Skin epidermis (tissue), 12 donors: Measurements from ENCODE around the gene PYCR2.

ENCODE experiments used
- H3K27ac ChIP-seq, 21 experiments: fragments of 200-600 bp; sonication (generic) in 11 of 21; one replicate each; pipeline ENCODE4 v1.5.0; 2020; ENCODE audit warnings: mild to moderate bottlenecking in 3 of 21, inconsistent platforms in 2 of 21, moderate library complexity in 2 of 21
- H3K4me3 ChIP-seq, 7 experiments: fragments of 200-600 bp; sonication (generic) in 2 of 7; one replicate each; pipeline ENCODE4 v1.5.0; 2020; ENCODE audit warnings: inconsistent platforms in 2 of 7, mild to moderate bottlenecking in 2 of 7, moderate library complexity in 1 of 7

The PYCR2 gene

GRCh38 chr1:225881959-225882693 lies 41.9 kb downstream of the PYCR2 start, which contains the start of gene TMEM63A:
TSS of gene TMEM63A (minus strand) at chr1:225882380. CDS start at chr1:225877580, 4,800 bp downstream.
- peak within 1 kb of the TSS; percentile 39 to 99 (median 88) for H3K27ac ChIP-seq
- peak within 1 kb of the TSS; percentile 63 to 98 (median 91) for H3K4me3 ChIP-seq

GRCh38 chr1:225881081-225881958 lies 42.7 kb downstream of the PYCR2 start:
- Histone ChIP-seq H3K27ac (peak overlapping the region; percentile 39 to 99 (median 88)), H3K4me3 (peak overlapping the region; percentile 63 to 98 (median 91))

- peak overlapping the region in 6 of 7 experiments; percentile 63 to 98 (median 88) for H3K4me3 ChIP-seq
- peak overlapping the region in 17 of 21 experiments; percentile 38 to 99 (median 90) for H3K27ac ChIP-seq
Observed at GRCh38 chr1:225880636-225881035, 43.4 kb downstream of the PYCR2 start.

GRCh38 chr1:225880222-225880588 lies 43.8 kb downstream of the PYCR2 start:
- Histone ChIP-seq H3K4me3 (peak overlapping the region in 2 of 7 experiments; percentile 92 to 98), H3K27ac (peak overlapping the region in 13 of 21 experiments; percentile 38 to 99 (median 90))

GRCh38 chr1:225879521-225880221 lies 44.4 kb downstream of the PYCR2 start:
- Histone ChIP-seq H3K4me3 (peak overlapping the region in 1 of 7 experiments; percentile 98), H3K27ac (peak overlapping the region in 17 of 21 experiments; percentile 11 to 99 (median 87))

GRCh38 chr1:225878282-225878681 lies 45.8 kb downstream of the PYCR2 start:
- H3K4me3 ChIP-seq = no peak overlapping the region

GRCh38 chr1:225877580-225877979 lies 46.5 kb downstream of the PYCR2 start:
- no peak overlapping the region for H3K4me3 ChIP-seq
- H3K27ac ChIP-seq = peak overlapping the region in 11 of 21 experiments; percentile 5 to 72 (median 38)

More at GRCh38 chr1:225878282-225878681, 45.8 kb downstream of the PYCR2 start:
- H3K27ac ChIP-seq = peak overlapping the region in 11 of 21 experiments; percentile 3 to 90 (median 42)

GRCh38 chr1:225876900-225877510 lies 47.0 kb downstream of the PYCR2 start:
- Histone ChIP-seq H3K4me3 (no peak overlapping the region), H3K27ac (peak overlapping the region in 7 of 21 experiments; percentile 5 to 72 (median 38))

- H3K4me3 ChIP-seq = no peak overlapping the region
- H3K27ac ChIP-seq = peak overlapping the region in 8 of 21 experiments; percentile 8 to 48 (median 26)
Observed at GRCh38 chr1:225875044-225875815, 48.8 kb downstream of the PYCR2 start.

GRCh38 chr1:225874431-225874830 lies 49.6 kb downstream of the PYCR2 start:
- Histone ChIP-seq H3K4me3 (no peak overlapping the region), H3K27ac (peak overlapping the region in 1 of 21 experiments; percentile 38)

GRCh38 chr1:225873281-225873850 lies 50.7 kb downstream of the PYCR2 start:
- peak overlapping the region in 2 of 21 experiments; percentile 3 to 38 for H3K27ac ChIP-seq
- no peak overlapping the region for H3K4me3 ChIP-seq

GRCh38 chr1:225872075-225872430 lies 52.0 kb downstream of the PYCR2 start:
- no peak overlapping the region for H3K4me3 ChIP-seq
- no peak overlapping the region for H3K27ac ChIP-seq

- H3K27ac ChIP-seq = no peak overlapping the region
- no peak overlapping the region for H3K4me3 ChIP-seq
Observed at GRCh38 chr1:225871359-225872074, 52.5 kb downstream of the PYCR2 start.

GRCh38 chr1:225870911-225871310 lies 53.1 kb downstream of the PYCR2 start:
- H3K4me3 ChIP-seq = no peak overlapping the region
- H3K27ac ChIP-seq = no peak overlapping the region
